Muscle of leg (tissue), 10 donors: ENCODE results near the gene SH2B2. TPM values are rescaled to one million over a fixed set of nuclear protein-coding genes. Genes with fewer than 3 reads are reported as not detected.
"Not testable (repeated sequence)": the region's sequence is repeated elsewhere in the genome, so short reads cannot be mapped to it uniquely, and the experiment has no call there.

ENCODE experiments used
- DNase-seq: peaks from one replicate; pipeline ENCODE4 v3.0.0; 2013
- H3K27ac ChIP-seq: one replicate; pipeline ENCODE4 v1.5.1; 2013; ENCODE audit warnings: mild to moderate bottlenecking, low read length, control low read depth
- H3K27me3 ChIP-seq: one replicate; pipeline ENCODE4 v1.6.1; 2013; ENCODE audit warnings: low read length; ENCODE audit not compliant: control insufficient read depth, insufficient read depth
- H3K36me3 ChIP-seq: one replicate; pipeline ENCODE4 v1.6.1; 2013; ENCODE audit warnings: low read length; ENCODE audit not compliant: control insufficient read depth, insufficient read depth
- H3K4me1 ChIP-seq: one replicate; pipeline ENCODE4 v1.6.1; 2013; ENCODE audit warnings: low read length; ENCODE audit not compliant: control insufficient read depth, insufficient read depth
- H3K4me3 ChIP-seq: one replicate; pipeline ENCODE4 v1.5.1; 2013; ENCODE audit warnings: low read length, control low read depth
- H3K9me3 ChIP-seq: replicated peaks from 2 replicates; pipeline ENCODE4 v1.6.1; 2013; ENCODE audit warnings: low read depth, low read length; ENCODE audit not compliant: control insufficient read depth
- polyA plus RNA-seq, 8 donors: library from polyadenylated mRNA; unstranded; fragments of 120-200 nt; gene quantifications; one replicate each; pipeline versions ENCODE4 v1.2.1 to v1.2.3, GENCODE V29; 2013; ENCODE audit warnings: inconsistent platforms in 1 of 8, low replicate concordance in 1 of 8; ENCODE audit not compliant: insufficient read length in 8 of 8, insufficient read depth in 1 of 8
- total RNA-seq: library from RNA; stranded (reverse); fragments of 120-200 nt; gene quantifications from one replicate; pipeline ENCODE4 v1.2.4, GENCODE V29; 2013

SH2B2 gene
- total and polyA plus RNA-seq, 9 donors, result 4.4 to 16.4 (median 13.0) TPM

GRCh38 chr7:102370038-102370437 is 83.4 kb downstream of the SH2B2 start:
- H3K9me3 ChIP-seq, H3K4me1 ChIP-seq, H3K36me3 ChIP-seq, H3K27ac ChIP-seq, DNase-seq, H3K4me3 ChIP-seq, H3K27me3 ChIP-seq: not testable (repeated sequence)

Other genes starting within 250 kb of the SH2B2 start
- not detected for gene SPDYE6, start 69.6 kb downstream of the SH2B2 start, total RNA-seq
- gene SPDYE6, start 69.6 kb downstream of the SH2B2 start, polyA plus RNA-seq, result 1 to 10 TPM in 7 of 8 donors, under 1 TPM in 1; 0.85 to 4.9 (median 2.4) TPM
- gene PRKRIP1, start 109.5 kb downstream of the SH2B2 start, total RNA-seq, result 26.4 TPM
- gene PRKRIP1, start 109.5 kb downstream of the SH2B2 start, polyA plus RNA-seq, result 10 to 100 TPM; 24.9 to 33.5 (median 29.4) TPM
- 7.0 TPM for gene ORAI2, start 146.7 kb downstream of the SH2B2 start, total RNA-seq
- gene ORAI2, start 146.7 kb downstream of the SH2B2 start, polyA plus RNA-seq, result 10 to 100 TPM in 5 of 8 donors, 1 to 10 TPM in 3; 8.2 to 17.8 (median 11.8) TPM
- gene ALKBH4, start 178.0 kb downstream of the SH2B2 start, total RNA-seq, result 12.1 TPM
- gene ALKBH4, start 178.0 kb downstream of the SH2B2 start, polyA plus RNA-seq, result 10 to 100 TPM in 4 of 8 donors, 1 to 10 TPM in 4; 7.4 to 12.2 (median 9.6) TPM
- gene LRWD1, start 178.1 kb downstream of the SH2B2 start, total RNA-seq, result 10.2 TPM
- 10 to 100 TPM; 11.2 to 14.5 (median 12.9) TPM for gene LRWD1, start 178.1 kb downstream of the SH2B2 start, polyA plus RNA-seq
- 45.7 TPM for gene POLR2J, start 192.1 kb downstream of the SH2B2 start, total RNA-seq
- gene POLR2J, start 192.1 kb downstream of the SH2B2 start, polyA plus RNA-seq, result 10 to 100 TPM; 29.8 to 38.4 (median 33.5) TPM
- gene RASA4B, start 230.9 kb downstream of the SH2B2 start, total RNA-seq, result 8.9 TPM
- gene RASA4B, start 230.9 kb downstream of the SH2B2 start, polyA plus RNA-seq, result 10 to 100 TPM in 7 of 8 donors, 1 to 10 TPM in 1; 7.1 to 26.7 (median 14.5) TPM